Neuronal stem cell (in vitro differentiated cells): ENCODE data around the gene PTPRD.

ENCODE experiments used
- DNase-seq: peaks from one replicate; pipeline ENCODE4 v3.0.0-alpha.2; 2013; ENCODE audit warnings: low spot score
- H2AFZ ChIP-seq: one replicate; pipeline ENCODE4 v1.6.1; 2013; ENCODE audit warnings: mild to moderate bottlenecking, low read length, inconsistent platforms
- H2AK5ac ChIP-seq: 2 replicates; pipeline ENCODE4 v1.6.1; 2013; ENCODE audit warnings: low read depth, mild to moderate bottlenecking, inconsistent platforms, low read length, moderate library complexity, mixed read lengths
- H2BK120ac ChIP-seq: 2 replicates; pipeline ENCODE4 v1.6.1; 2013; ENCODE audit warnings: low read depth, mild to moderate bottlenecking, inconsistent platforms, low read length, moderate library complexity, mixed read lengths
- H2BK12ac ChIP-seq: one replicate; pipeline ENCODE4 v1.6.1; 2013; ENCODE audit warnings: low read length, inconsistent platforms
- H2BK15ac ChIP-seq: 2 replicates; pipeline ENCODE4 v1.6.1; 2013; ENCODE audit warnings: mild to moderate bottlenecking, low read length, inconsistent platforms, mixed read lengths
- H2BK5ac ChIP-seq: one replicate; pipeline ENCODE4 v1.6.1; 2013; ENCODE audit warnings: inconsistent platforms, mild to moderate bottlenecking, low read length, moderate library complexity
- H3K14ac ChIP-seq: one replicate; pipeline ENCODE4 v1.6.1; 2013; ENCODE audit warnings: low read length, inconsistent platforms
- H3K18ac ChIP-seq: 2 replicates; pipeline ENCODE4 v1.6.1; 2013; ENCODE audit warnings: low read length, inconsistent platforms
- H3K23ac ChIP-seq: 2 replicates; pipeline ENCODE4 v1.6.1; 2013; ENCODE audit warnings: low read depth, mild to moderate bottlenecking, mixed read lengths, low read length, inconsistent platforms; ENCODE audit not compliant: poor library complexity
- H3K27ac ChIP-seq: replicated peaks from 3 replicates; pipeline ENCODE4 v1.5.1; 2013; ENCODE audit warnings: low read length, inconsistent platforms
- H3K27me3 ChIP-seq, 3 experiments: 2 replicates each; pipeline ENCODE4 v1.6.1; 2013; ENCODE audit warnings: low read length in 3 of 3, mild to moderate bottlenecking in 2 of 3, inconsistent platforms in 1 of 3, low read depth in 1 of 3, mixed read lengths in 1 of 3, moderate library complexity in 1 of 3; ENCODE audit not compliant: control insufficient read depth in 3 of 3, insufficient read depth in 3 of 3
- H3K36me3 ChIP-seq, 2 donors: replicated peaks in 1 of 2; 2 replicates each; pipeline ENCODE4 v1.6.1; 2013; ENCODE audit warnings: low read length in 2 of 2; ENCODE audit not compliant: control insufficient read depth in 2 of 2, insufficient read depth in 2 of 2
- H3K4ac ChIP-seq: 2 replicates; pipeline ENCODE4 v1.6.1; 2013; ENCODE audit warnings: inconsistent platforms, mild to moderate bottlenecking, low read length, moderate library complexity
- H3K4me1 ChIP-seq, 2 donors: 1 replicate in 1 of 2; 2 replicates in 1 of 2; pipeline ENCODE4 v1.6.1; 2013; ENCODE audit warnings: low read length in 2 of 2, low read depth in 1 of 2; ENCODE audit not compliant: control insufficient read depth in 2 of 2, insufficient read depth in 1 of 2
- H3K4me2 ChIP-seq: one replicate; pipeline ENCODE4 v1.6.1; 2013; ENCODE audit warnings: mild to moderate bottlenecking, low read length, inconsistent platforms; ENCODE audit not compliant: insufficient read depth, poor library complexity, severe bottlenecking
- H3K4me3 ChIP-seq, 2 donors: 2 replicates each; pipeline ENCODE4 v1.5.1; 2013; ENCODE audit warnings: low read length in 2 of 2, mild to moderate bottlenecking in 2 of 2, inconsistent platforms in 1 of 2, moderate library complexity in 1 of 2
- H3K79me1 ChIP-seq: one replicate; pipeline ENCODE4 v1.6.1; 2013; ENCODE audit warnings: low read depth, mild to moderate bottlenecking, inconsistent platforms, low read length, moderate library complexity
- H3K9ac ChIP-seq: one replicate; pipeline ENCODE4 v1.6.1; 2013; ENCODE audit warnings: mild to moderate bottlenecking, low read depth, low read length, inconsistent platforms; ENCODE audit not compliant: poor library complexity
- H3K9me3 ChIP-seq, 2 donors: replicated peaks in 1 of 2; 2 replicates each; pipeline versions ENCODE3 to v1.6.1; 2013; ENCODE audit warnings: low read length in 2 of 2, mild to moderate bottlenecking in 2 of 2, inconsistent platforms in 1 of 2, low read depth in 1 of 2, mixed read lengths in 1 of 2, moderate library complexity in 1 of 2; ENCODE audit not compliant: control insufficient read depth in 2 of 2, insufficient read depth in 1 of 2
- H4K8ac ChIP-seq: one replicate; pipeline ENCODE4 v1.6.1; 2013; ENCODE audit warnings: low read depth, mild to moderate bottlenecking, inconsistent platforms, low read length, moderate library complexity
- H4K91ac ChIP-seq: one replicate; pipeline ENCODE4 v1.6.1; 2013; ENCODE audit warnings: low read length, low read depth, mild to moderate bottlenecking, inconsistent platforms; ENCODE audit not compliant: poor library complexity
- WGBS, 2 donors: extraction: QIAGEN DNeasy Blood & Tissue Kit; methylation state at CpG; one replicate each; pipeline ENCODE4 v1.1.7; 2013; ENCODE audit warnings: missing lambda C conversion rate in 2 of 2, mixed read lengths in 1 of 2; ENCODE audit not compliant: insufficient read length in 2 of 2, insufficient replicate concordance in 1 of 2; ENCODE audit errors: extremely low coverage in 2 of 2; 5-methylcytosine and 5-hydroxymethylcytosine counted together

The PTPRD gene

GRCh38 chr9:8823131-8823895 lies 1789.5 kb downstream of the PTPRD start:
- no CpG with 5 or more reads among the region's 10 CpGs for WGBS, 2 donors
- no peak overlapping the region for H2BK5ac ChIP-seq
- no peak overlapping the region for H3K27ac ChIP-seq
- H2BK12ac ChIP-seq = no peak overlapping the region
- no peak for DNase-seq
- no peak overlapping the region for H3K4me2 ChIP-seq
- no peaks in the 10 kb centered on the region for H3K79me1 ChIP-seq
- no peak overlapping the region for H3K4me3 ChIP-seq
- H2AFZ ChIP-seq = no peak overlapping the region
- no peak overlapping the region for H2AK5ac ChIP-seq
- no peaks in the 10 kb centered on the region for H3K27me3 ChIP-seq
- no peak overlapping the region for H2BK15ac ChIP-seq
- H4K8ac ChIP-seq = no peak overlapping the region
- no peak overlapping the region for H2BK120ac ChIP-seq
- peaks cover 4 to 20% of the 10 kb centered on the region in 2 donors for H3K4me1 ChIP-seq
- no peak overlapping the region for H4K91ac ChIP-seq
- peak overlapping the region; percentile 81 for H3K18ac ChIP-seq
- H3K23ac ChIP-seq = no peak overlapping the region
- no peaks in the 10 kb centered on the region for H3K36me3 ChIP-seq
- H3K4ac ChIP-seq = no peak overlapping the region
- no peak overlapping the region for H3K9ac ChIP-seq
- no peak overlapping the region for H3K14ac ChIP-seq
- no peaks in the 10 kb centered on the region for H3K9me3 ChIP-seq

GRCh38 chr9:8822667-8823025 lies 1790.2 kb downstream of the PTPRD start:
- Histone ChIP-seq H3K79me1 (no peaks in the 10 kb centered on the region), H3K4me2 (no peak overlapping the region), H2BK5ac (no peak overlapping the region), H2AK5ac (no peak overlapping the region), H2BK15ac (no peak overlapping the region), H2AFZ (no peak overlapping the region), H3K4me3 (no peak overlapping the region), H3K27me3 (no peaks in the 10 kb centered on the region), H2BK12ac (no peak overlapping the region), H3K18ac (no peak overlapping the region), H3K4me1 (peaks cover 4 to 20% of the 10 kb centered on the region in 2 donors), H3K9me3 (no peaks in the 10 kb centered on the region), H3K4ac (no peak overlapping the region), H2BK120ac (no peak overlapping the region), H3K23ac (no peak overlapping the region), H3K36me3 (no peaks in the 10 kb centered on the region), H3K14ac (no peak overlapping the region), H4K91ac (no peak overlapping the region), H3K9ac (no peak overlapping the region), H4K8ac (no peak overlapping the region), H3K27ac (no peak overlapping the region)
- no peak for DNase-seq
- WGBS, 2 donors = no CpG with 5 or more reads among the region's 5 CpGs

- DNase-seq = no peak
- H3K79me1 ChIP-seq = no peaks in the 10 kb centered on the region
- no peak overlapping the region for H3K4me3 ChIP-seq
- no peak overlapping the region for H3K27ac ChIP-seq
- no peak overlapping the region for H3K9ac ChIP-seq
- H3K14ac ChIP-seq = no peak overlapping the region
- no peak overlapping the region for H3K23ac ChIP-seq
- H3K36me3 ChIP-seq = no peaks in the 10 kb centered on the region
- H4K91ac ChIP-seq = no peak overlapping the region
- no peak overlapping the region for H2AK5ac ChIP-seq
- no peak overlapping the region for H2BK120ac ChIP-seq
- no peak overlapping the region for H3K4me2 ChIP-seq
- no peak overlapping the region for H2BK12ac ChIP-seq
- no peak overlapping the region for H4K8ac ChIP-seq
- WGBS, 2 donors = no CpG with 5 or more reads among the region's 4 CpGs
- no peak overlapping the region for H2BK15ac ChIP-seq
- no peak overlapping the region for H2AFZ ChIP-seq
- H3K9me3 ChIP-seq = no peaks in the 10 kb centered on the region
- H3K18ac ChIP-seq = no peak overlapping the region
- no peak overlapping the region for H3K4ac ChIP-seq
- H2BK5ac ChIP-seq = no peak overlapping the region
- no peaks in the 10 kb centered on the region for H3K27me3 ChIP-seq
- peaks cover 6 to 25% of the 10 kb centered on the region in 2 donors for H3K4me1 ChIP-seq
Measured at GRCh38 chr9:8821910-8822666, 1790.7 kb downstream of the PTPRD start.

GRCh38 chr9:8817335-8817734 lies 1795.5 kb downstream of the PTPRD start:
- H3K23ac ChIP-seq = no peak overlapping the region
- H3K14ac ChIP-seq = no peak overlapping the region
- H2AFZ ChIP-seq = no peak overlapping the region
- no peak overlapping the region for H2BK120ac ChIP-seq
- H3K18ac ChIP-seq = no peak overlapping the region
- no peaks in the 10 kb centered on the region for H3K9me3 ChIP-seq
- no peak overlapping the region for H3K4ac ChIP-seq
- H2BK12ac ChIP-seq = no peak overlapping the region
- no peaks in the 10 kb centered on the region for H3K79me1 ChIP-seq
- no peak overlapping the region for H3K4me3 ChIP-seq
- H3K36me3 ChIP-seq = no peaks in the 10 kb centered on the region
- no peak for DNase-seq
- H2BK5ac ChIP-seq = no peak overlapping the region
- H3K9ac ChIP-seq = no peak overlapping the region
- H2BK15ac ChIP-seq = no peak overlapping the region
- H3K27ac ChIP-seq = no peak overlapping the region
- H3K4me2 ChIP-seq = no peak overlapping the region
- no peak overlapping the region for H4K8ac ChIP-seq
- no peak overlapping the region for H4K91ac ChIP-seq
- no peak overlapping the region for H2AK5ac ChIP-seq
- H3K27me3 ChIP-seq = no peaks in the 10 kb centered on the region
- H3K4me1 ChIP-seq = peaks cover 5 to 33% of the 10 kb centered on the region in 2 donors
